ENCODE data around the gene RNF125. TPM values are rescaled to one million over a fixed set of nuclear protein-coding genes. Genes with fewer than 3 reads are reported as not detected.
A peak's percentile ranks its signal among the peaks of the same experiment; 100 is the strongest.

The RNF125 gene
- total RNA-seq, 1 experiment from 2014 or later = 12.1 TPM

DNA sequence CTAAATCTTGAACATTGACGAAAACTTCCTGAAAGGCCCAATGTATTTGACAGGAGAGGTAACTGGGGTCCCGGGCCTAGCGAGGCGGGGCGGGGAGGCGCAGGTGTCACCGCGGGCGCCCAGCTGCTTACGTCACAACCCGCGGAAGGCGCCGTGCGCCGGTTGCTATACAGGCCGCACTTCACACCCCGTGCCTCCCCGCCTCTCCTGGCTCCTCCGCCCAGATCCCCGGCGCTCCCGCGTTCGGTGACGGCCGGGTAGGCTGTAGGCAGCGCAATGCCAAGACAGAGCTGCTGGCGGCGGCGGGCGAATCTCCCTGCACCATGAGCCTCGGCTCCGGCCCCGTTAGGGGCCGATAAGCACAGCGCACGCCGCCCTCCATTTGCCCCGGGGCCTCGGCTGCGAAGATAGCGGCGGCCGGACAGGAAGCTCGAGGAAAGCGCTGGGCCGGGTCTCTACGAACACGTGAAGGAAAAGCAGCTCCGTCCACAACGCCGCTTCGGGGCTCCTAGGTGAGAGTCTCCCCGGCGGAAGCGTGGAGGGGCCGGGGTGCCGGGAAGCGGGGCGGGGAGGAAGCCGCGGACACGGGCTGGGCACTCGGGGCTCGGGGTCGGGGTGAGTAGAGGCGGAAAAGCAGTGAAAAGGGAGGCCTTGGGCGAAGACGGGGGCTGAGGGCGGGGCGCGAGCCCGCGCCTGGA lies 73.2 kb downstream of the RNF125 start, which contains the start of gene RNF138:
RNF138 (plus strand) TSS at position 151 of the 698 bp plus-strand sequence. CDS start 903 bp downstream, outside the sequence.
- Histone ChIP-seq H3K27me3 (ENCODE audit: control insufficient read depth, insufficient read depth, low read length) (no peaks in the 10 kb centered on the region), H3K36me3 (replicated peaks; ENCODE audit: control insufficient read depth, insufficient read depth, low read length) (no peaks in the 10 kb centered on the region; the same call in none of the 2 replicates), H3K4me3 (ENCODE audit: insufficient read depth, low read depth, low read length) (peak within 1 kb of the TSS; percentile 78)
- DNase-seq = peak; percentile 93

DNA sequence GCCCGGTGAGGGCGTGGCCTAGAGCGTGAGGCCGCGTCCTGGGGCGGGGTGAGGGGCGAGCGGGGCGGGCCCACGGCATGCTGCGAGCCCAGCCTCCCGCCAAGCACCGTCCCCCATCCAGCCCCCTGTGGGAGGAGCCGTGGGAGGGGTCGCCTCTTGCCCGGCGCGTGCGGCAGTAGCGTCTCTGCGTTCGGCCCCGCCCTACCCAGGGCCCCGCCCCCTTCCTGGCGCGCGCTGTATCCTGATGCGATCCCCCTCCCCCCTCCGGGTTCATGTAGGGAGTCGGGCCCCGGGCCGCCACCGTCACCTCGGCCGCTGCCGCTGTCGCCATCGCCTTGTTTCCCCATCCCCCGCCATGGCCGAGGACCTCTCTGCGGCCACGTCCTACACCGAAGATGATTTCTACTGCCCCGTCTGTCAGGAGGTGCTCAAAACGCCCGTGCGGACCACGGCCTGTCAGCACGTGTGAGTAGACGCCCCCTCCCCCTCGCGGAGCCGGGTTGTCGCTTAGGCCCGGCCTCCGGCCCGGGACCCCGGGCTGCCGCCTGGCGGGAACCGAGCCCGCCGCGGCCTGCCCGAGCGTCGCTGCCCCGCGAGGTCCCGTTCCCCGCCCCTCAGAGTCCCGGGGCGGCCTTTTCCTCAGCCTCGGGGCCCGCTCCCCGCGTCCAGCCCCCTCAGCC lies 73.9 kb downstream of the RNF125 start:
- no peaks in the 10 kb centered on the region; the same call in none of the 2 replicates for H3K36me3 ChIP-seq (replicated peaks; ENCODE audit: control insufficient read depth, insufficient read depth, low read length)
- no peaks in the 10 kb centered on the region for H3K27me3 ChIP-seq (ENCODE audit: control insufficient read depth, insufficient read depth, low read length)
- DNase-seq = peak; percentile 99
- H3K4me3 ChIP-seq (ENCODE audit: insufficient read depth, low read depth, low read length) = peak overlapping the region; percentile 78

DNA sequence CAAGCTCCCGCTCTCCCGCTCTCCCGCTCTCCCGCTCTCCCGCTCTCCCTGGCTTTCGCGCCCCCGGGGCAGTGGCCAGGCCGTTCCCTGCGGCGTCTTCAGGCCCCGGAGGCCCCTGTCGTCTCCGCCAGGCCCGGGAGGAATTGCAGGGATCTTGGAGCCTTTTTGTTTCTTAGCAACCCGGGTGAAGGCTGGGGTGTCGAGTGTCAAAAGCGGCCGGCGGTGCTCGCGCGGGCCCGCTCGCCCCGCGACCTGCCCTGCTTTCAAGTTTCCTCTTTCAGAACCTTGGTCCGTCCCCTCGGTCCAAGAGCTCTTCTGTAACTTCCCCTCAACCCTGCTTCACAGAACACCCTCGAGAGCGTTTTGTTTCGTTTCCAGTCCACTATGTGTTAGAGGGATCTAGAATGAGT lies 74.5 kb downstream of the RNF125 start:
- Histone ChIP-seq H3K36me3 (replicated peaks; ENCODE audit: control insufficient read depth, insufficient read depth, low read length) (no peaks in the 10 kb centered on the region; the same call in none of the 2 replicates), H3K27me3 (ENCODE audit: control insufficient read depth, insufficient read depth, low read length) (no peaks in the 10 kb centered on the region), H3K4me3 (ENCODE audit: insufficient read depth, low read depth, low read length) (peak overlapping the region; percentile 78)
- DNase-seq = peak; percentile 80

DNA sequence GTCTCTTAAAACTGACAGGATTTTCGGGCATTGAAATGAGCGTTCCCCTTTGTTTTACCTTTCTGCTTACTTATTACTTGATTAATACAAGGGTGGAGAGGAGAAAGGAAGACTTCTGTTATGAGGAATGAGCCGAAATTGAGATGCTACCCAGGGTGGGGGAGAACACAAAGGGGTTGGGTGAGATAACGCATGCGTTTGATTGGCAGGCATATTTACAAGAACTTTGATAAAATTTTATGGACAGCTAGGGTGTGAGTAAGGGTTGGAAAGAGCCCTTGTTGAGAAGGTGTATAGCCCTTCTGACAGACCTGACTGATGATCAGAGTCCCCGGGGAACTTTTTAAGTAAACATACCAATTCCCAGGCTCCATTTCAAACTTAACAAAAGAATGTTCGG lies 74.9 kb downstream of the RNF125 start:
- Histone ChIP-seq H3K27me3 (ENCODE audit: control insufficient read depth, insufficient read depth, low read length) (no peaks in the 10 kb centered on the region), H3K36me3 (replicated peaks; ENCODE audit: control insufficient read depth, insufficient read depth, low read length) (no peaks in the 10 kb centered on the region; the same call in none of the 2 replicates), H3K4me3 (ENCODE audit: insufficient read depth, low read depth, low read length) (peak overlapping the region; percentile 78)
- DNase-seq = no peak

DNA sequence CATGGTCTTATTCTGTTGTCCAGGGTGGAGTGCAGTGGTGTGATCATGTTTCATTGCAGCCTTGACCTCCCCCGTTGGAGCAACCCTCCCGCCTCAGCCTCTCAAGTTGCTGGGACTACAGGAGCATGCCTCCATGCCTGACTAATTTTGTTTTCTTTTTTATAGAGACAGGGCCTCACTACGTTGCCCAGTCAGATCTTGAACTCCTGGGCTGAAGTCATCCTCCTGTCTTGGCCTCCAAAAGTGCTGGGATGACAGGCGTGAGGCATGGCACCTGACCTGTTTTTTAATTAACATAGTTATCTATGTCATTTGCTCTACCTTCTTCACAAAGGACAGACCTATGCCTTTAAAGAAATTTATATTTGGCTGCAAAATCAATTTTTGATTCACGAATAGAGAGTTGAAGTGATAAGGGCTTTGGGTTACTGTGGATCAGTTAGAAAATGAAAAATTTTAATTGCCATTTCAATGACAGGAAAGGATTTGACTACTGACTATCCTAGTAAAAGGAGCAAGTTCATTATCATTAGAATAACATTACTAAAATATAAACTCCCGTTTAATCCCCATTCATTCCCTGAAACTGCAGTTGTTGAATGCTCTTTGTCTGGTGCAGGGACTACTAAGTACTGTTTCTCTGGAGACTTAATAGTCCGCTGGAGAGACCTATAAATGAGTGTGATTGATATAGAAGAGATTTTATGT lies 76.7 kb downstream of the RNF125 start:
- no peaks in the 10 kb centered on the region for H3K27me3 ChIP-seq (ENCODE audit: control insufficient read depth, insufficient read depth, low read length)
- H3K36me3 ChIP-seq (replicated peaks; ENCODE audit: control insufficient read depth, insufficient read depth, low read length) = no peaks in the 10 kb centered on the region; the same call in 1 of the 2 replicates
- no peak overlapping the region for H3K4me3 ChIP-seq (ENCODE audit: insufficient read depth, low read depth, low read length)
- no peak for DNase-seq

DNA sequence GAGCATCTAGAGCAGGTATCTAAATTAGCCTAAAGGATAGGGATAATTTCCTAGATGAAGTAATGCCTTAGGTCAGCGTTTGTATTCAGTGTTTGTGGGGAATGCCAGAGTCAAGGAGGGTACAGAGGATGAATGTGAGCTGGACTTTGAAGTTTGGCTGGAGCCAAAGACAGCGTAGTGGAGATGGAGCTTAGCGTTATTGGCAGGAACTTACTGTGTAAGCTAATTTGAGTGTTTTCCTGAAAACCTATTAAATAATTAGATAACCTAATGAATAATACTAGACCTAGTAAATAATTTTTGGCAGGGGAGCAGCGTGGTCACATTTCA lies 77.2 kb downstream of the RNF125 start:
- H3K36me3 ChIP-seq (replicated peaks; ENCODE audit: control insufficient read depth, insufficient read depth, low read length) = no peaks in the 10 kb centered on the region; the same call in 1 of the 2 replicates
- no peak overlapping the region for H3K4me3 ChIP-seq (ENCODE audit: insufficient read depth, low read depth, low read length)
- DNase-seq = no peak
- no peaks in the 10 kb centered on the region for H3K27me3 ChIP-seq (ENCODE audit: control insufficient read depth, insufficient read depth, low read length)

DNA sequence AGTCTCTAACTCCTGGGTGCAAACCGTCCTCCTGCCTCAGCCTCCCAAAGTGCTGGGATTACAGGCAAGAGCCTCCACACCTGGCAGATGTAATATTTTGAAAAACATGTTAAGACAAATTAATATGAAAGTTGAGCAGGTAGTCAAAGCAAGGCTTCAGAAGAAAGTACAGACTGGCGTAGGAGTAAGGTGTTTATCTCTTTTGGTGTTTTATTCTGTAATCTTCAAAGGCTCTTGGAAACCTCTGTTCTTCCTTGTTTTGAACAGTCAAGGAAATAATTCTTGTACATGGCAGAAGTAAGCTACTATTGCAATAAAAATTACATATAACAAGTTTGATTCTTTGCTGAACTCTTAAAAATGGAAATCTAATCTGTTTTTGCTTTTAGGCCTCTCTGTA lies 78.3 kb downstream of the RNF125 start:
- DNase-seq = no peak
- H3K36me3 ChIP-seq (replicated peaks; ENCODE audit: control insufficient read depth, insufficient read depth, low read length) = no peaks in the 10 kb centered on the region; the same call in 1 of the 2 replicates
- no peak overlapping the region for H3K4me3 ChIP-seq (ENCODE audit: insufficient read depth, low read depth, low read length)
- H3K27me3 ChIP-seq (ENCODE audit: control insufficient read depth, insufficient read depth, low read length) = no peaks in the 10 kb centered on the region

DNA sequence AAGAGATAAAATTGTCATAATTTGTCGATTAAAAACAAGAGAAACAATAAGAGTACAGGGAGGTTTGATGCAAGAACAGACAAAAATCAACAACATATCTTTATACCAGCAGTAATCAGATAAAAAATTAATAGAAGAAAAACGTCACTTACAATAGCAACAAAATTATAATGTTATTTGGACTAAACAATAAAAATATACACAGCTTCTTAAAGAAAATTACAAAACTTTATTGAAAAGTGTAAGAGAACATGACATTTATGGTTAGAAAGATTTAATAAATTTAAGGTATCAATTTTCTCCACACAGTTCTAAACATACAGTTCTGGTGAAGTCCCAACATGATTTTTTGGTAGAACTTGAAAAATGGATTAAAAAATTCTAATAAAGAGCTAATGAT lies 85.9 kb downstream of the RNF125 start:
- no peaks in the 10 kb centered on the region for H3K27me3 ChIP-seq (ENCODE audit: control insufficient read depth, insufficient read depth, low read length)
- H3K36me3 ChIP-seq (replicated peaks; ENCODE audit: control insufficient read depth, insufficient read depth, low read length) = no peaks in the 10 kb centered on the region; the same call in 1 of the 2 replicates
- no peak for DNase-seq
- H3K4me3 ChIP-seq (ENCODE audit: insufficient read depth, low read depth, low read length) = no peak overlapping the region

DNA sequence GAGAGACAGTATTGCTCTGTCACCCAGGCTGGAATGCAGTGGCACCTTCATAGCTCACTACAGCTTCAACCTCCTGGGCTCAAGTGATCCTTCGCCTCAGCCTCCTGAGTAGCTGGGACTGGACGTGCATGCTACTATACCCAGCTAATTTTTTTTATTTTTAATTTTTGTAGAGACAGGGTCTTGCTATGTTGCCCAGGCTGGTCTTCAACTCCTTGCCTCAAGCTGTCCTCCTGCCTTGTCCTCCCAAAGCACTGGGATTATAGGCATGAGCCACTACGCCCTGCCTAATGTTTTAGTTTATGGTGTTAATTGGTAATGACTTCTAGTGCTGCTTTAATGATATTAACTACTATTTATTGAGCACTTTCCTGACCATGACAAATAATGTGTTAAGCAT lies 91.4 kb downstream of the RNF125 start:
- H3K27me3 ChIP-seq (ENCODE audit: control insufficient read depth, insufficient read depth, low read length) = no peaks in the 10 kb centered on the region
- H3K4me3 ChIP-seq (ENCODE audit: insufficient read depth, low read depth, low read length) = no peak overlapping the region
- DNase-seq = no peak
- H3K36me3 ChIP-seq (replicated peaks; ENCODE audit: control insufficient read depth, insufficient read depth, low read length) = peaks cover 2% of the 10 kb centered on the region

DNA sequence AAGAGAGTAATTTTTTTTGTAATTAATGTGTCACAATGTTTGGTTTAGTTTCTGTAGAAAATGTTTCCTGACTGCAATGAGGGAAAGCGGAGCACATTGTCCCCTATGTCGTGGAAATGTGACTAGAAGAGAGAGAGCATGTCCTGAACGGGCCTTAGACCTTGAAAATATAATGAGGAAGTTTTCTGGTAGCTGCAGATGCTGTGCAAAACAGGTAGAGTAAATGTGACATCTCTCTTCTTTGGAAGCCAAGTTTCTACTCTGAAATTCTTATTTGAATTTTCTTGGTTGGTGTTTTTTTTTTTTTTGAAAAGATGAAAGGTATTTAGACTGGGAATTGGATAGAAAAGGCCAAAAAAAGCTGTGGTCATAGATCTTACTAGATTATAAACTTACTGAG lies 93.1 kb downstream of the RNF125 start:
- Histone ChIP-seq H3K27me3 (ENCODE audit: control insufficient read depth, insufficient read depth, low read length) (no peaks in the 10 kb centered on the region), H3K4me3 (ENCODE audit: insufficient read depth, low read depth, low read length) (no peak overlapping the region), H3K36me3 (replicated peaks; ENCODE audit: control insufficient read depth, insufficient read depth, low read length) (peaks cover 2% of the 10 kb centered on the region)
- DNase-seq = no peak

DNA sequence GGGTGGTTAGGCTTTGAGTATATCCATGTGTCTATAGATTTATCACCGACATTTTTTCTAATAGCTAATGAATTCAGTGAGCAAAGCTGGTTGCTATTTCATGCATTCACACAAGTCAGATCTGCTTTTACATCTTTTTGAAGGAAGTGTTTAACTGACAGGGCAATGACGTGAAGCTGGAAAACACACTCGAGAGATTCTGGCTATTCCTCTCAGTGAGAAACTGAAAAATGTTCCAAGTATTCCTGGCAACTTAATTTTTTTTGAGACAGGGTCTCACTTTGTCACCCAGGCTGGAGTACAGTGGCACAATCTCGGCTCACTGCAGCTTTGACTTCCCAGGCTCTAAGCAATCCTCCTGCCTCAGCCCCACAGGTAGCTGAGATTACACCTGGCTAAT lies 94.2 kb downstream of the RNF125 start:
- peaks cover 2% of the 10 kb centered on the region for H3K36me3 ChIP-seq (replicated peaks; ENCODE audit: control insufficient read depth, insufficient read depth, low read length)
- no peak overlapping the region for H3K4me3 ChIP-seq (ENCODE audit: insufficient read depth, low read depth, low read length)
- DNase-seq = no peak
- H3K27me3 ChIP-seq (ENCODE audit: control insufficient read depth, insufficient read depth, low read length) = no peaks in the 10 kb centered on the region

DNA sequence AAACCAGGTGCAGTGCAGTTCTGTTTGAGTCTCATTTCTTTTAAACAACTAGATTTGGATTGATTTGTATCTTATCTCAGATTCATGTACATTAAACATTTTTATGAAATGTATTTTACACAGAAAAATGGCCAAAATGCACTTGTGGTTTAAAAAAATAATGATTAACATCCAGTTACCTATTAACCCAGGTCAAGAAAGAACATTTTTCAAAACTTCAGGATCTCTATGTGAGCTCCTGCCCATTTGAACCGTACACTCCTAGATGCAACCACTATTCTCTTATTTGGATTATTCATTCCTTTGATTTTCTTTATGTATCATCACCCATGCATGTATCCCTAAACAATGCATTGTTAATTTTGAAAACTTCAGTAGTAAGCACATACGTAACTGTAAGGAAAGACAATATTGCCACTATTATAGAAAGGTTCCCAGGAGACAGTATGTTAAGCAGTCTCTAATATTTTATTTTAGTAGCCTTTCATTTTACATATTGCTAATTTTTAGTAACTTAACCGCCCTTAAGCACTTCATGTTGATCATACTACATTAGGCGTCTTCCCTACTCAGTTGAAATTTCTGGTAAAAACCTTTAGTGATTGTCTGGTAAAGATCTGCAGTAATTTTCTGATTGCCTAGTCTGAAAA lies 95.8 kb downstream of the RNF125 start:
- Histone ChIP-seq H3K36me3 (replicated peaks; ENCODE audit: control insufficient read depth, insufficient read depth, low read length) (peaks cover 2% of the 10 kb centered on the region), H3K27me3 (ENCODE audit: control insufficient read depth, insufficient read depth, low read length) (no peaks in the 10 kb centered on the region), H3K4me3 (ENCODE audit: insufficient read depth, low read depth, low read length) (no peak overlapping the region)
- DNase-seq = no peak

DNA sequence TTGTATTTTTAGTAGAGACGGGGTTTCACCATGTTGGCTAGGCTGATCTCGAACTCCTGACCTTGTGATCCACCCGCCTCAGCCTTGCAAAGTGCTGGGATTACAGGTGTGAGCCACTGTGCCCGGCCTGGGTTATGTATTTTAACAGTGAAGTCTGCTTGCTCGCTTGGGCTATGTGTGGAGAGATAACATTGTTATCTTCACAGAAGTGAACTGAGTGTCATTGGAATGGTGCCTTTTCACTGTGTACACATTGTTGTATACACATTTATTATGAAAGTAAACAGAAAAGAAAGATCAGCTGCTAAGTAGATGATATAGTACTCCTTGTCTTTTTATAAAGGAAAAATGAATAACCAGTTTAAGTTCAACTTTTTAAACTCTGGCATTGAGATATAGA lies 103.4 kb downstream of the RNF125 start:
- no peaks in the 10 kb centered on the region; the same call in 1 of the 2 replicates for H3K27me3 ChIP-seq (ENCODE audit: control insufficient read depth, insufficient read depth, low read length)
- no peak for DNase-seq
- peaks cover 2% of the 10 kb centered on the region for H3K36me3 ChIP-seq (replicated peaks; ENCODE audit: control insufficient read depth, insufficient read depth, low read length)
- no peak overlapping the region for H3K4me3 ChIP-seq (ENCODE audit: insufficient read depth, low read depth, low read length)
